Tibial artery (tissue), 4 donors: ENCODE measurements around the gene SRGAP1.
"Not testable (repeated sequence)": the region's sequence is repeated elsewhere in the genome, so short reads cannot be mapped to it uniquely, and the experiment has no call there.

Source experiments
- DNase-seq, 2 donors: peaks; one replicate each; pipeline ENCODE4 v3.0.0-alpha.2; 2019
- H3K27ac ChIP-seq, 2 donors: fragments of 200-600 bp; sonication (generic) in 1 of 2; 1 replicate in 1 of 2; 2 replicates in 1 of 2; pipeline ENCODE4 v1.5.1; 2018 to 2019; ENCODE audit warnings: mild to moderate bottlenecking in 1 of 2
- H3K27me3 ChIP-seq, 2 donors: fragments of 200-600 bp; sonication (generic) in 1 of 2; one replicate each; pipeline versions ENCODE4 v1.5.1 to v1.6.0; 2016 to 2019
- H3K36me3 ChIP-seq, 3 donors: fragments of 200-600 bp; sonication (generic) in 2 of 3; one replicate each; pipeline ENCODE4 v1.5.1; 2016 to 2019; ENCODE audit warnings: mild to moderate bottlenecking in 2 of 3
- H3K4me1 ChIP-seq, 4 donors: fragments of 200-600 bp; sonication (generic) in 2 of 4; 1 replicate in 3 of 4; 2 replicates in 1 of 4; pipeline ENCODE4 v1.5.1; 2016 to 2019
- H3K4me3 ChIP-seq, 2 donors: fragments of 200-600 bp; sonication (generic) in 1 of 2; 1 replicate in 1 of 2; 2 replicates in 1 of 2; pipeline ENCODE4 v1.5.1; 2018 to 2019; ENCODE audit warnings: mild to moderate bottlenecking in 2 of 2
- H3K9me3 ChIP-seq, 3 donors: fragments of 200-600 bp; sonication (generic) in 1 of 3; one replicate each; pipeline ENCODE4 v1.5.1; 2016 to 2019
- CTCF ChIP-seq, 2 experiments: fragments of 200-600 bp in 1 of 2; fragments of 450-650 bp in 1 of 2; IDR thresholded peaks; one replicate each; pipeline ENCODE4 v1.5.1; 2017 to 2019; ENCODE audit warnings: antibody characterized with exemption in 2 of 2, mild to moderate bottlenecking in 1 of 2, moderate library complexity in 1 of 2
- intact Hi-C: fragments of 100-400 bp; cut with DNase I; formaldehyde crosslinking; loops from one replicate; pipeline ENCODE4 v1.15.0; 2023; ENCODE audit warnings: low total_unique reads

The SRGAP1 gene

GRCh38 chr12:64107776-64108175 lies 263.3 kb downstream of the SRGAP1 start:
- intact Hi-C loops: no loop called here
- peaks cover 7 to 18% (median 16%) of the 10 kb centered on the region in 3 donors for H3K36me3 ChIP-seq
- DNase-seq: no peak
- TF ChIP-seq CTCF (IDR thresholded peaks at IDR 0.05): no peak
- no peak overlapping the region for H3K4me3 ChIP-seq
- H3K4me1 ChIP-seq: peaks cover 0 to 14% (median 7%) of the 10 kb centered on the region in 4 donors
- H3K27ac ChIP-seq: no peak overlapping the region
- no peaks in the 10 kb centered on the region for H3K27me3 ChIP-seq
- H3K9me3 ChIP-seq: no peaks in the 10 kb centered on the region

DNA sequence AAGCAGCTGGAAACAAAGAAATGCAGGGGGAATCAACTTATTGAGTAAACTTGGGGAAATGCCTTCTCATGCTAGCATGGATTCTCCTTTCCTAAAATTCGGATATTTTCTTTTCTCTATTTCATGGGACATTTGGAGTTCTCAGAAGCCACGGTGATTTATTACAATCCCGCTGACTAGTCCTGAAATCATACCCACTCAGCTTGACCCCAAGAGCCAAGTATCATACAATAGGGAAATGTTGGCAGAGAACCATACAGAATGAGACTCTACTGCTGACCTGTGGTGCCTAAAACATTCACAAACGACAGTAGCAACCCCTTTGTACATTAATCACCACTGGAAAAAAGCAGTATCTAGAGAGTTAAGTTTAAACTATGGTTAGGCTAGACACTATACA lies 265.2 kb downstream of the SRGAP1 start:
- H3K9me3 ChIP-seq: no peaks in the 10 kb centered on the region
- DNase-seq: no peak
- no peak overlapping the region for H3K4me3 ChIP-seq
- H3K36me3 ChIP-seq: peaks cover 7 to 18% (median 18%) of the 10 kb centered on the region in 3 donors
- TF ChIP-seq CTCF (IDR thresholded peaks at IDR 0.05): no peak
- no peak overlapping the region for H3K27ac ChIP-seq
- intact Hi-C loops: no loop called here
- H3K4me1 ChIP-seq: no peaks in the 10 kb centered on the region
- H3K27me3 ChIP-seq: no peaks in the 10 kb centered on the region

DNA sequence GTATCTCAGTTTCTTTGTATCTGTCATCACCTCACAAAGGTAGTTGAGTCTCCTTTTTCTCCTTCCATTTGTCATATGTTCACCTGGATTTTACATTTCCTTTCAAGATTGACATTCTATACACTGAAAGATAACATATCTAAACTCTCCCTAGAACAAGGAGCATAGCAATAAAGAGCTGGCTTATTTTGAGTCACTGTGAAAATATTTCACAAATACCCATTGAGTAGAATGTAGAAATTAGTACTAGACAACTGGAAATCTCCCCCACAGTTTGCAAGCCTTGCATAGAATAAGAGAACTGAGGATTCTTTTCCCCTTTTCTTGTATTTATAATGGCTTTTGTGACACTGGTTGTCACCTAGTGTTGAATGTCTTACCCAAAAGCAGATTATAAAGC lies 266.4 kb downstream of the SRGAP1 start:
- Histone ChIP-seq H3K4me3 (no peak overlapping the region), H3K27me3 (no peaks in the 10 kb centered on the region), H3K4me1 (no peaks in the 10 kb centered on the region), H3K27ac (no peak overlapping the region), H3K36me3 (peaks cover 7 to 25% (median 23%) of the 10 kb centered on the region in 3 donors), H3K9me3 (no peaks in the 10 kb centered on the region)
- intact Hi-C loops: no loop called here
- TF ChIP-seq CTCF (IDR thresholded peaks at IDR 0.05): no peak
- DNase-seq: no peak

GRCh38 chr12:64116969-64117368 lies 272.5 kb downstream of the SRGAP1 start:
- intact Hi-C loops: no loop called here
- DNase-seq: no peak
- no peaks in the 10 kb centered on the region for H3K27me3 ChIP-seq
- H3K27ac ChIP-seq: no peak overlapping the region
- no peaks in the 10 kb centered on the region for H3K9me3 ChIP-seq
- H3K36me3 ChIP-seq: peaks cover 3 to 14% (median 12%) of the 10 kb centered on the region in 3 donors
- no peak for TF ChIP-seq CTCF (IDR thresholded peaks at IDR 0.05)
- no peaks in the 10 kb centered on the region for H3K4me1 ChIP-seq
- H3K4me3 ChIP-seq: no peak overlapping the region

GRCh38 chr12:64120568-64120967 lies 276.1 kb downstream of the SRGAP1 start:
- intact Hi-C loops: no loop called here
- DNase-seq: no peak
- H3K36me3 ChIP-seq: peaks cover 0 to 4% (median 4%) of the 10 kb centered on the region in 3 donors
- H3K27me3 ChIP-seq: no peaks in the 10 kb centered on the region
- H3K4me1 ChIP-seq: no peaks in the 10 kb centered on the region
- H3K27ac ChIP-seq: no peak overlapping the region
- H3K9me3 ChIP-seq: no peaks in the 10 kb centered on the region
- no peak overlapping the region for H3K4me3 ChIP-seq
- no peak for TF ChIP-seq CTCF (IDR thresholded peaks at IDR 0.05)

DNA sequence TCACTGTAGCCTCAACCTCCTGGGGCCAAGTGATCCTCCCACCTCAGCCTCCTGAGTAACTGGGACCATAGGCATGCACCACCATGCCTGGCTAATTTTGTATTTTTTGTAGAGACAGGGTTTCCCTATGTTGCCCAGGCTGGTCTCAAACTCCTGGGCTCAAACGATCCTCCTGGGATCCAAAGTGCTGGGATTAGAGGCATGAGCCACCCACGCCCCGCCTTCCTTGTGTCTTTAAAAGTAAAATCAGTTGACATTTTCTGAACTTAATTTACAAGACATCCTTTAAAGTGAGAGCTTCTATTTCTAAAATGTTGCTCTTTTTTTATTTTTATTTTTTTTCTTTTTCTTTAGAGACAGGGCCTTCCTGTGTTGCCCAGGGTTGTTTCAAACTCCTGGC lies 276.6 kb downstream of the SRGAP1 start:
- H3K36me3 ChIP-seq, DNase-seq, H3K27ac ChIP-seq, H3K4me3 ChIP-seq, intact Hi-C loops, H3K9me3 ChIP-seq, H3K27me3 ChIP-seq, H3K4me1 ChIP-seq: not testable (repeated sequence)
